HepG2 (cell line): ENCODE data around the gene NEURL2. TPM values are rescaled to one million over a fixed set of nuclear protein-coding genes. Genes with fewer than 3 reads are reported as not detected.
A peak's percentile ranks its signal among the peaks of the same experiment; 100 is the strongest.

Experiments used
- ARID4A ChIP-seq: sonication (generic); formaldehyde crosslinking; IDR thresholded peaks from 2 replicates; pipeline ENCODE4 v1.5.0; 2020; ENCODE audit warnings: mild to moderate bottlenecking, missing genetic modification reagents, borderline replicate concordance
- ATF5 ChIP-seq: sonication (generic); formaldehyde crosslinking; IDR thresholded peaks from 2 replicates; pipeline ENCODE4 v1.4.0; 2020; ENCODE audit warnings: mild to moderate bottlenecking, low read depth, missing genetic modification reagents
- GATA4 ChIP-seq: sonication (generic); IDR thresholded peaks from 2 replicates; pipeline ENCODE4 v1.6.1; 2016; ENCODE audit warnings: antibody characterized with exemption, low read depth, borderline replicate concordance
- HMGA1 ChIP-seq: sonication (generic); formaldehyde crosslinking; conservative IDR thresholded peaks from 2 replicates; pipeline ENCODE4 v1.4.0; 2020; ENCODE audit warnings: missing genetic modification reagents
- HOXA9 ChIP-seq: sonication (generic); formaldehyde crosslinking; IDR thresholded peaks from 2 replicates; pipeline ENCODE4 v1.8.1; 2022; ENCODE audit warnings: missing genetic modification reagents, mild to moderate bottlenecking, moderate library complexity, borderline replicate concordance
- HOXD1 ChIP-seq: sonication (generic); formaldehyde crosslinking; IDR thresholded peaks from 2 replicates; pipeline ENCODE4 v1.5.0; 2020; ENCODE audit warnings: missing genetic modification reagents
- IKZF5 ChIP-seq: IDR thresholded peaks from 2 replicates; pipeline ENCODE4 v1.6.1; 2018; ENCODE audit warnings: missing genetic modification reagents, mild to moderate bottlenecking, missing compliant biosample characterization
- MAX ChIP-seq: IDR thresholded peaks from 2 replicates; pipeline ENCODE4 v1.6.1; 2012; ENCODE audit warnings: inconsistent platforms
- NAIF1 ChIP-seq: sonication (generic); formaldehyde crosslinking; IDR thresholded peaks from 2 replicates; pipeline ENCODE4 v1.5.0; 2020; ENCODE audit warnings: mild to moderate bottlenecking, missing genetic modification reagents, borderline replicate concordance
- PAX8 ChIP-seq: sonication (generic); formaldehyde crosslinking; IDR thresholded peaks from 2 replicates; pipeline ENCODE4 v1.8.0; 2022; ENCODE audit warnings: mild to moderate bottlenecking, missing genetic modification reagents, borderline replicate concordance
- PHF21A ChIP-seq: sonication (generic); formaldehyde crosslinking; IDR thresholded peaks from 2 replicates; pipeline ENCODE4 v1.5.0; 2020; ENCODE audit warnings: mild to moderate bottlenecking, missing genetic modification reagents
- SETDB1 ChIP-seq: sonication (generic); formaldehyde crosslinking; IDR thresholded peaks from 2 replicates; pipeline ENCODE4 v1.5.1; 2020; ENCODE audit warnings: missing genetic modification reagents, mild to moderate bottlenecking, borderline replicate concordance
- SIN3B ChIP-seq: fragments of 150-350 bp; IDR thresholded peaks from 2 replicates; pipeline ENCODE4 v1.6.1; 2014; ENCODE audit warnings: low read length
- SOX6 ChIP-seq, 2 experiments: fragments of 450-650 bp in 1 of 2; sonication (generic) in 1 of 2; formaldehyde crosslinking in 1 of 2; IDR thresholded peaks; 2 replicates each; pipeline versions ENCODE4 v1.4.0 to v1.6.1; 2017 to 2020; ENCODE audit warnings: antibody characterized with exemption in 1 of 2, mild to moderate bottlenecking in 1 of 2, missing genetic modification reagents in 1 of 2
- ZBTB2 ChIP-seq: sonication (generic); formaldehyde crosslinking; IDR thresholded peaks from 2 replicates; pipeline ENCODE4 v1.8.0; 2022; ENCODE audit warnings: low read depth, missing genetic modification reagents
- ZFP62 ChIP-seq: sonication (generic); formaldehyde crosslinking; IDR thresholded peaks from 2 replicates; pipeline ENCODE4 v1.4.0; 2020; ENCODE audit warnings: missing genetic modification reagents
- ZNF138 ChIP-seq: sonication (generic); formaldehyde crosslinking; IDR thresholded peaks from 2 replicates; pipeline ENCODE4 v1.5.0; 2020; ENCODE audit warnings: mild to moderate bottlenecking, low read depth, missing genetic modification reagents
- ZNF263 ChIP-seq: sonication (generic); formaldehyde crosslinking; IDR thresholded peaks from 2 replicates; pipeline ENCODE4 v1.4.0; 2020; ENCODE audit warnings: missing genetic modification reagents
- ZNF510 ChIP-seq: sonication (generic); formaldehyde crosslinking; IDR thresholded peaks from 2 replicates; pipeline ENCODE4 v1.4.0; 2020; ENCODE audit warnings: low read depth, mild to moderate bottlenecking, missing genetic modification reagents
- ZNF660 ChIP-seq: sonication (generic); formaldehyde crosslinking; IDR thresholded peaks from 2 replicates; pipeline ENCODE4 v1.5.1; 2020; ENCODE audit warnings: mild to moderate bottlenecking, low read depth, missing genetic modification reagents, borderline replicate concordance
- ZNF761 ChIP-seq: sonication (generic); formaldehyde crosslinking; conservative IDR thresholded peaks from 2 replicates; pipeline ENCODE4 v1.4.0; 2020; ENCODE audit warnings: mild to moderate bottlenecking, missing genetic modification reagents
- ZNF788 ChIP-seq: sonication (generic); formaldehyde crosslinking; IDR thresholded peaks from 2 replicates; pipeline ENCODE4 v1.5.0; 2020; ENCODE audit warnings: mild to moderate bottlenecking, missing genetic modification reagents, borderline replicate concordance
- polyA plus RNA-seq, 8 experiments: library from polyadenylated mRNA; depleted of rRNA in 3 of 8; stranded (reverse) in 7 of 8; unstranded in 1 of 8; fragments of >200 nt; fragmentation: Illumina TruSeq in 4 of 8; extraction: Trizol in 4 of 8; gene quantifications; 2 replicates each; pipeline versions ENCODE4 v1.2.1 to v1.2.3, GENCODE V29; 2011 to 2016; ENCODE audit warnings: low read depth in 4 of 8, missing spikeins in 1 of 8, mixed read lengths in 1 of 8; ENCODE audit not compliant: insufficient read depth in 1 of 8
- total RNA-seq, 5 experiments: library from RNA; depleted of rRNA; stranded (reverse); fragments of >200 nt; fragmentation: Illumina TruSeq; extraction: Trizol; gene quantifications; 2 replicates each; pipeline ENCODE4 v1.2.3, GENCODE V29; 2016; ENCODE audit warnings: low read depth in 1 of 5

The NEURL2 gene
- total and polyA plus RNA-seq, 2 of the 13 experiments (the other 11 are each of a cell fraction or from before 2014, with no cell fraction given) = 7.2 to 9.7 TPM

GRCh38 chr20:45857114-45857881 is 33.7 kb downstream of the NEURL2 start, which contains the start of the genes ACOT8 and ZSWIM3 (continued):
- TF ChIP-seq ZNF761 (no peak), ATF5 (CRISPR knock-in tag) (no peak), SIN3B (peak; percentile 48; the same call in 1 of the 2 replicates), SETDB1 (CRISPR knock-in tag) (no peak), ZNF138 (CRISPR knock-in tag) (no peak; the same call in none of the 2 replicates), GATA4 (peak; percentile 48), HOXA9 (no peak), PHF21A (CRISPR knock-in tag) (peak; percentile 89), ZNF660 (CRISPR knock-in tag) (0 out of 2 replicates have a peak, but pooled peaks have one; percentile 76), HMGA1 (CRISPR knock-in tag) (no peak), SOX6 (IDR thresholded peaks at IDR 0.05) (no peak), SOX6 (CRISPR knock-in tag; IDR thresholded peaks at IDR 0.05) (peak; percentile 78), ZNF510 (CRISPR knock-in tag) (0 out of 2 replicates have a peak, but pooled peaks have one; percentile 65), ZFP62 (CRISPR knock-in tag) (no peak; the same call in 1 of the 2 replicates), IKZF5 (CRISPR knock-in tag) (peak; percentile 99), ZNF788 (CRISPR knock-in tag) (peak; percentile 88), NAIF1 (CRISPR knock-in tag) (no peak), PAX8 (no peak), ZNF263 (CRISPR knock-in tag) (peak; percentile 43), ZBTB2 (CRISPR knock-in tag) (no peak), ARID4A (CRISPR knock-in tag) (peak; percentile 98), HOXD1 (peak; percentile 72), MAX (peak; percentile 75)
